Suprapubic skin (tissue), 4 donors: ENCODE results near the gene CDK1.

ENCODE experiments used
- POLR2A ChIP-seq, 2 donors: fragments of 450-650 bp; IDR thresholded peaks; one replicate each; pipeline ENCODE4 v1.6.1; 2017; ENCODE audit warnings: antibody characterized with exemption in 2 of 2, mild to moderate bottlenecking in 2 of 2, moderate library complexity in 2 of 2
- POLR2AphosphoS5 ChIP-seq, 3 donors: sonication (generic); formaldehyde crosslinking; IDR thresholded peaks; one replicate each; pipeline ENCODE4 v1.6.1; 2017; ENCODE audit warnings: antibody characterized with exemption in 3 of 3
- TF ChIP-seq, protein P1 (sequence below), 2 donors: fragments of 200-600 bp in 1 of 2; fragments of 450-650 bp in 1 of 2; sonication (generic) in 1 of 2; IDR thresholded peaks; one replicate each; pipeline ENCODE4 v1.5.1; 2016 to 2019; ENCODE audit warnings: antibody characterized with exemption in 2 of 2, mild to moderate bottlenecking in 1 of 2, moderate library complexity in 1 of 2

- TF ChIP-seq, protein P1, sequence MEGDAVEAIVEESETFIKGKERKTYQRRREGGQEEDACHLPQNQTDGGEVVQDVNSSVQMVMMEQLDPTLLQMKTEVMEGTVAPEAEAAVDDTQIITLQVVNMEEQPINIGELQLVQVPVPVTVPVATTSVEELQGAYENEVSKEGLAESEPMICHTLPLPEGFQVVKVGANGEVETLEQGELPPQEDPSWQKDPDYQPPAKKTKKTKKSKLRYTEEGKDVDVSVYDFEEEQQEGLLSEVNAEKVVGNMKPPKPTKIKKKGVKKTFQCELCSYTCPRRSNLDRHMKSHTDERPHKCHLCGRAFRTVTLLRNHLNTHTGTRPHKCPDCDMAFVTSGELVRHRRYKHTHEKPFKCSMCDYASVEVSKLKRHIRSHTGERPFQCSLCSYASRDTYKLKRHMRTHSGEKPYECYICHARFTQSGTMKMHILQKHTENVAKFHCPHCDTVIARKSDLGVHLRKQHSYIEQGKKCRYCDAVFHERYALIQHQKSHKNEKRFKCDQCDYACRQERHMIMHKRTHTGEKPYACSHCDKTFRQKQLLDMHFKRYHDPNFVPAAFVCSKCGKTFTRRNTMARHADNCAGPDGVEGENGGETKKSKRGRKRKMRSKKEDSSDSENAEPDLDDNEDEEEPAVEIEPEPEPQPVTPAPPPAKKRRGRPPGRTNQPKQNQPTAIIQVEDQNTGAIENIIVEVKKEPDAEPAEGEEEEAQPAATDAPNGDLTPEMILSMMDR (IDR thresholded peaks at IDR 0.05): no peak
- TF ChIP-seq POLR2A (IDR thresholded peaks at IDR 0.05) (no peak), POLR2AphosphoS5 (IDR thresholded peaks at IDR 0.05) (no peak)
Observed at GRCh38 chr10:60835049-60835448, 56.8 kb downstream of the CDK1 start.
